NCI-H526 (cell line): Measurements from ENCODE around the gene ERVFRD-1.
"Not testable (repeated sequence)": the region's sequence is repeated elsewhere in the genome, so short reads cannot be mapped to it uniquely, and the experiment has no call there.

Experiments
- DNase-seq, 2 experiments: peaks; one replicate each; lab custom pipeline; 2025; lab: John Stamatoyannopoulos, UW

The ERVFRD-1 gene

DNA sequence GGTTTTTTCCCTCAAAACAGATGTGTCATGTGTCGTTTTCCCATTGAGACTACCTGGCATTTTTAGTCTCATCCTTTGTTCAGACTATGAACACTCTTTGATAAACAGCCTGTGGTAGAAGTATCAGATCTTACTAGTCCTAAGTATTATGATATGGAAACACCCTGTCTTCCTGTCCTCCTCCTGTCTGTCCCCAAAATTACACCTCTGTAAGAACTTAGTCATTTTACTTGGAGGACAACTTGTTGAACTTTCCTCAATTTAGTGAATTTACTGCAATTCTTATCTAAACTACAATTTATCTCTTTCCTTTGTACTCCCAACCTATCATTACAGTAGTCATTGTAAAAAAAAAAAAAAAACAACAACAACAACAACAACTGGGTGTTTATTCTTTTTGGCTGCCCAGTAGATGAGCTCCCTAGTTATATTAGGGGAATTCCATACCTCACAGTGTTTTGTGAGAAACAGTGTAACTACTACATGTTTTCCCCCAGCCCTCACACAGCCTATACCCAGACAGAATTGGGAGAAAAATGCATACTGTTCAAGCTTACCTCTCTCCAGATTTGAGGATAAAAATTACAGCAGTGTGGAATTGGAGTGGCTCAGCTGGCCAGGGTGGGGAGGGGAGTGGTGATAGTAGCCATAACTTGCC, 18.5 kb upstream of the ERVFRD-1 start:
- no peak for DNase-seq

DNA sequence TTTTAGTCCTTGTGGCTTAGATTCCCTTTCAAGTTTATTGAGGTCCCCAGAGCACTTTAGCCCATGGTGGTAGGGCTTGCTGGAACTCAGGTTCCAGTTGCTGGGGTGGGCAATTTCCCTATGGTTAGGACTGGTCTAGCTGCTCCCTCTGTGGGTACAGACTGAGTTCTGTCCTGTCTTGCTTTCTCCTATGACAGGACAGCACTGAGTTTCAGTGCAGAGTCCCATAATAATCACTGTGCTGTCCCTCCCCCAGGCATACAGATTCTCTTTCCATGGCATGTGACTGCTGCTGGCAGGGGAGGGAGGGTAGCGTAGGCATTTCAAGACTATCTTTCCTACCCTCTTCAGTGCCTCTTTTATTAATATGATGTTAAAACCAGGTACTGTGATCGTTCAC, 17.1 kb upstream of the ERVFRD-1 start:
- no peak for DNase-seq

DNA sequence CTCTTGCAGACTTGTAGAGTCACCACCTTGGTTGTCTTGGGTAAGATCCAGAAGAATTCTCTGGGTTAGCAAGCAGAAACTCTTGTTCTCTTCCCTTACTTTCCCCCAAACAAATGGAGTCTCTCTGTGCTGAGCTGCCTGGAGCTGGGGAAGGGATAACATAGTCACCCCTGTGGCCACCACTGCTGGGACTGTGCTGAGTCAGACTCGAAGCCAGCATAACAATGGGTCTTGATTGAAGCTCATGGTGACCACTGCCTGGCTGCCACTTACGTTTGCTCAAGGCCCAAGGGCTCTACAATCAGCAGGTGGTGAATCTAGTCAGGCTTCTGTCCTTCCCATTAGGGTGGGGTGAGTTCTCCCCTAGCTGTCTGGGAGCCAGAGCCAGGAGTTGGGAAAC, 15.4 kb upstream of the ERVFRD-1 start:
- DNase-seq, result no peak

DNA sequence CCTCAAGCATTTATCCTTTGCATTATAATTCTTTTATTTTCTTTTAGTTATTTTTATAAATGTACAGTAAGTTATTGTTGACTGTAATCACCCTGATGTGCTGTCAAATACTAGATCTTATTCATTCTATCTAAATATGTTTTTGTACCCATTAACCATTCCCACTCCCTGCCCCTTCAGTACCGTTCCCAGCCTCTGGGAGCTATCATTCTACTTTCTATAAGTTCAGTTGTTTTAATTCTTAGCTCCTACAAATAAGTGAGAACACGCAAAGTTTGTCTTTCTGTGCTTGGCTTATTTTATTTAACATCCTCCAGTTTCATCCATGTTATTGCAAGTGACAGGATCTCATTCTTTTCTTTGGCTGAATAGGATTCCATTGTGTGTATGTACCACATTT, 12.5 kb upstream of the ERVFRD-1 start:
- DNase-seq, result no peak

DNA sequence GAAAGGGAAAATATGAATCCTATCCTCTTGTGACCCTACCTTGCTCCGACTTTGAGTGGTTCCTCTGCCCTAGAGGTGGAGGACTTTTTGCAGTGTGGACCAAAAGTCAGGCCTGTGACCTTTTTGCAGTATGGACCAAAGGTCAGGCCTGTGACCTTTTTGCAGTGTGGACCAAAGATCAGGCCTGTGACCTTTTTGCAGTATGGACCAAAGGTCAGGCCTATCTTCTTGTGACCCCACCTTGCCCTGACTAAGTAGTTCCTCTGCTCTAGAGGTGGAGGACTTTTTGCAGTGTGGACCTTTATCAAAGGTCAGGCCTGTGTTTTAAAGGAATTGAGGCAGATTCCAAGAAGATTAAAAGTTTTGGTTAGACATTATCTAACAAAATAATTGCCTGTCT, 10.9 kb upstream of the ERVFRD-1 start:
- no peak for DNase-seq

DNA sequence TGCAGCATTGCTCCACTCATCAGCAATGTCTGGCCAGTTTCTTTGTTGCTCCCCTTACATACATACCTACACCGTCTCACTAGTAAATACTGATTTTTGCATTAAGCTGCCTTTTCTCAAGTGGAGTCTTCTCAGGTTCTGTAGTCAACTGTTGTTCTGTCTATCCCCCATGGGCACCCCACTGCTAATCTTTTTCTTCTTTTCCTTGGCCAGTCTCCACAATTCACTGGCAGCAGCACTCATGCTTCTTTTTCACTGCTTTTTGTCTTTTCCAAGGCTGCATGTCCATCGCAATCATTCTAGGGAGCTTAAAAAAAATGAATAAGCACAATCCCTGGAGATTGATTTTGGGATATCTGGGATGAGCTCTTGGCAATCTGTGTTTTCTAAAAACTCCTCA, 10.3 kb upstream of the ERVFRD-1 start:
- no peak for DNase-seq

DNA sequence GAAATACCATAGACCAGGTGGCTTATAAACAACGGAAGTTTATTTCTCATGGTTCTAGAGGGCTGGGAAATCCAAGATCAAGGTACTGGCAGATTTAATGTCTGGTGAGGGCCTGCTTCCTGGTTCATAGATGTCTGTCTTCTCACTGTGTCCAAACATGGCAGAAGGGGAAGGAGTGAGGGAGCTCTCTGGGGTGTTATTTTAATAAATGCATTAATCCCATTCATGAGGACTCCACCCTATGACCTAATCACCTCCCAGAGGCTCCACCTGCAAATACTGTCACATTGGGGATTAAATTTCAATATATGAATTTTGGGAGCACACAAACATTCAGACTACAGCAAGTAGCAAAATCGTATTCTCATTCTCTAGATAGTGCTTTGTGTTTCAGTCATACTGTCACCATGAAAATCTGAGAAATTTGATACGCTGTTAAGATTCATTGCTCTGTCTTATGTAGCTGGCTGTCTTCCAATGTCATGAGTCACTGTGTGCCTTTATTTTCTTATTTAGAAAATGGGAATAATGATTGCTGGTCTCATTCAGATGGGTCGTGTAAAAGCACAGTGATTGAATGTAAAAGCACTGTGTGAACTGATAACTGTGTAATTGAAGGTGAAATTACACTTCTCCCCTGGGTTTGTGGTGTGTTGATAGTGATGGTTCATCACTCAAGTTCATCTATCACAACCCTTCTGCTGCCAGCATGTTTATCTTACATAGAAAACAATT, 8.9 kb upstream of the ERVFRD-1 start:
- DNase-seq, result no peak

DNA sequence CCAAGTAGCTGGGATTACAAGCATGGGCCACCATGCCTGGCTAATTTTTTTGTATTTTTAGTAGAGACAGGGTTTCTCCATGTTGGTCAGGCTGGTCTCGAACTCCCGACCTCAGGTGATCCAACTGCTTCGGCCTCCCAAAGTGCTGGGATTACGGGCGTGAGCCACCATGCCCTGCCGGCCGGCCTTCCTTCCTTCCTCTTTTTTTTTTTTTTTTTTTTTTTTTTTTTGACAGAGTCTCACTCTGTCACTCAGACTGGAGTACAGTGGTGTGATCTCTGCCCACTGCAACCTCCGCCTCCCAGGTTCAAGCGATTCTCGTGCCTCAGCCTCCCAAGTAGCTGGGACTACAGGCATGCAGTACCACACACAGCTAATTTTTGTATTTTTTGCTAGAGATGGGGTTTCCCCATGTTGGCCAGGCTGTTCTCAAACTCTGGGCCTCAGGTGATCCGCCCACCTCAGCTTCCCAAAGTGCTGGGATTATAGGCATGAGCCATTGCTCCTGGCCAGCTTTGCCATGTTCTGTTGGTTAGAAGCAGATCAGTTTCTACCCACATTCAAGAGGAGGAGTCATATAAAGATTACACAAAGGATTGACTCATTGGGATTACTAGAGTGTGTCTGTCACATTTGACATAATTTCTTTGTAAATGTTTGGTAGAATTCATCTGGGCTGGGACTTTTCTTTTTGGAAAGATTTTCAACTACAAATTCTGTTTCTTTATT, 4.4 kb upstream of the ERVFRD-1 start:
- not testable (repeated sequence) for DNase-seq

DNA sequence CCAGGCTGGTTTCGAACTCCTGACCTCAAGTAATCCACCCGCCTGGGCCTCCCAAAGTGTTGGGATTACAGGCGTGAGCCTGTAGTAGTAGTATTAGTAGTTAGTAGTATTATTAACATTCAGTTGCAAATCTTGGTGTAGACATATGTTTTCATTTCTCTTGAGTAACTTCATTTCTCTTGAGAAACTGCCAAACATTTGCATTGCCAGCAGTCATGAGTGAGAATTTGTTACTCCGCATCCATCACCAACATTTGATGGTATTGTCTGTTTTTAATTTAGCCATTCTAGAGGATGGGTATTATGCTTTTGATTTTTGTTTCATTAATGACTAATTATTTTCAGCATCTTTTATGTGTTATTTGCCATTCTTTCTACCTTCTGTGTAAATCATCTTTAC, 1.5 kb upstream of the ERVFRD-1 start:
- DNase-seq, result no peak

DNA sequence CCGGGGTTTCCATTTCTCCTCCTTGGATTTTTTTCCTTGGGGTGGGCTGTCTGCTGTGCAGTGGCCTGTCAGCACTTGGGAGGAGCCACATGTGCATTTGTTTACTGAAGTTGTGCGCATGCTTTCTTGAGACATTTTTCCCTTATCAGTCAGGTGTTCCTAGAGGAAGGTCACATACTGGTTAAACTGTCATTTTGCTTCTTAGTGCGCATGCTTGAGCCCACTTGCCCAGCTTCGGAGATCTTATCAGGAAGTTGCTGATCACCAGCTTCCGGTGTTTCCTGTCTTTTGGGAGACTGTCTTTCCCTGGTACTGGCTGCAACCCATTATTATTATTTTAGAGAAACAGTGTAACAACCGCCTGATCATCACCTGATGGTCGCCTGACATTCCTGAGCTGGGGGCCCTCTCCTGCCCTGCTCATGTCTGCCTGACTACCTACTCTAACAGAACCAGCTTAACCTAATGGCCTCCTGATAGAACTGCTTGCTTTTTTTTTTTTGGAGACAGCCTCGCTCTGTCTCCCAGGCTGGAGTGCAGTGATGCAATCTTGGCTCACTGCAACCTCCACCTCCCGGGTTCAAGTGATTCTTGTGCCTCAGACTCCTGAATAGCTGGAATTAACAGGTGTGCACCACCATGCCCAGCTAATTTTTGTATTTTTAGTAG, 378 bp upstream of the ERVFRD-1 start:
- no peak for DNase-seq

DNA sequence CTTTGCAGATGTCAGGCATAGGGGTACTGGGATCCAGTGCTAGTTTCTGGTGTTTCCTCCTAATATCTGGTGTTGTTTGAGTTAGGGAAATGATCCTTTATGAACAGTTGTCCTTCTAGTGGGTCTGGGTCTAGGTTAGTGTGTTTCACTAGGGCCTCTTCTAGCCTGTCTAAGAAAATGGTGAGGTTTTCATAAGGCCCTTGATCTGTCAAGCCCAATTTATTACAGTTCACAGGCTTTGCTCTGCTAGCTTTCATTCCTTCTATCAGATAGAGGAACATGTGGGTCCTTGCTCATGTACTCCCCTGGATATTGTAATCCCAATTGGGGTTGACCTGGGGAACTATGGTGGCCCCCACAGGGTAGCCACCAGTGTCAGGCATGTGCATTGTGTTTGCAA, 2.8 kb downstream of the ERVFRD-1 start:
- DNase-seq, result no peak

DNA sequence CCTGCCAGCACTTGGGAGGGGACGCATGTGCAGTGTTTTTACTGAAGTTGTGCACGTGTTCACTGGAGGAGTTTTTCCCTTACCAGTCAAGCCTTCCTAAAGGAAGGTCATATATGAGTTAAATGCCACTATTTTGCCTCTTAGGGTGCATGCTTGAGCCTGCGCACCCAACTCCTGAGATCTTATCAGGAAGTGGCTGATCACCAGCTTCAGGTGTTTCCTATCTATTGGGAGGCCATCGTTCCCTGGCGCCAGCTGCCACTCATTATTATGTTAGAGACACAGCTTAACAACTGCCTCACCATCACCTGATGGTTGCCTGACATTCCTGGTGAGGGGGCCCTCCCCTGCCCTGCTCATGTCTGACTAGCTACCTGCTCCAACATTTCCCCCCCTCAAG, 8.5 kb downstream of the ERVFRD-1 start:
- no peak for DNase-seq

DNA sequence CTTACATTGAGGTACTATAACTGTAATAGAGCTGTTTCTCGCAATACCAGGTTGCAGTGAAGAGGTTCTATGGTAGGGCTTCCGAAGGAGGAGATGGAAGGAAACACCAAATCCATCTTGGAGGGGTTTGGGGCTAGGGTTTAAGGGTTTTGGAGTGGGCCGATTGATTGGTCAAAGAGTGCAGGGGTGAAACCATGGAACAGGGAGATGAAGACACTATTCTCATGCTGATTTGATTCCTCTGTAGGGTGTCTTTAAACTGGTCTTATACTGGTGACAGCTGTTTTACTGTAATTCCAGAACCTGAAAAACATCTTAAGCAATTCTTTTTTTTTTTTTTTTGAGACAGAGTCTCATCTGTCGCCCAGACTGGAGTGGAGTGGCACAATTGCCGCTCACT, 10.1 kb downstream of the ERVFRD-1 start:
- no peak for DNase-seq

DNA sequence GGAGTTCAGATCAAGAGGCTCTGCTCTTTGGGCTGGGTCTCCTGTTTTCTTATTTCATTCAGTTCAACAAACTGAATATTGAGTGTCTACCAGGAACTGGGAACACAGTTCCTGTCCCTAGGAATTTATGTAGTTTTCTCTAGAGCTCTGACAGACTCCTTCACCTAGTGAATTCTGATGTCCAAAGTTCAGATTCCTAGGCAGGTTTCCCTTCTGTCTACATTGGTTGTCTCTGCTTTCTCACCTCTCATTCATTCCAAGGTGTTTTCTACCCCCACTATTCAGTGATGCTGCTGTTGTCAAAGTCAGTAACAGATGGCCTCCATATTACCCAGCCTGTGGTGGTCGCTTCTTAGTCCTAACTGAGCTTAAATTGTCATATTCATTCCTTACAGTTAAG, 13.5 kb downstream of the ERVFRD-1 start:
- DNase-seq, result no peak

DNA sequence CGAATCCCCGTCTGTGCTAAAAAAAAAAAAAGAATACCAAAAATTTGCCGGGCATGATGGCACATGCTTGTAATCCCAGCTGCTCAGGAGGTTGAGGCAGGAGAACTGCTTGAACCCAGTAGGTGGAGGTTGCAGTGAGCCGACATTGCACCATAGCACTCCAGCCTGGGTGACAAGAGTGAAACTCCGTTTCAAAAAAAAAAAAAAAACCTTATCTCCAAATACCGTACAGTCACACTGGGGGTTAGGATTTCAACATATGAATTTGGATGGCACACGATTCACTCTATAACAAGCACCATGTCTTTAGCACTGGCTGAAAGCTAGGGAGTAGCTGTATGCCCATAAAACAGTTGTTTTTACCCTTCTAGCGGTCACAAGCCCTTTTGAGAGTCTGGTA, 14.0 kb downstream of the ERVFRD-1 start:
- no peak for DNase-seq

DNA sequence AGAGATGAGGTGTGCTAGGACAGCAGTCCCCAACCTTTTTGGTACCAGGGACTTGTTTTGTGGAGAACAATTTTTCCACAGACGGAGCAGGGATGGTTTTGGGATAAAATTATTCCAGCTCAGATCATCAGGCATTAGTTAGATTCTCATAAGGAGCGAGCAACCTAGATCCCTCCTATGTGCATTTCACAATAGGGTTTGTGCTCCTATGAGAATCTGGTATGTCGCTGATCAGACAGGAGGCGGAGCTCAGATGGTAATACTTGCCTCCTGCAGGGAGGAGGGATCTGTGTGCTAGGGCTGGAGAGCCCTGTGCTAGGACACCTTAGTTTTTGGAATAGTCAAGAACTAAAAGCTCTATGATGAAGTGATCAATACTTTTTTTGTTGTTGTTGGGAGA, 15.4 kb downstream of the ERVFRD-1 start:
- peak; percentile 53 to 71 for DNase-seq

DNA sequence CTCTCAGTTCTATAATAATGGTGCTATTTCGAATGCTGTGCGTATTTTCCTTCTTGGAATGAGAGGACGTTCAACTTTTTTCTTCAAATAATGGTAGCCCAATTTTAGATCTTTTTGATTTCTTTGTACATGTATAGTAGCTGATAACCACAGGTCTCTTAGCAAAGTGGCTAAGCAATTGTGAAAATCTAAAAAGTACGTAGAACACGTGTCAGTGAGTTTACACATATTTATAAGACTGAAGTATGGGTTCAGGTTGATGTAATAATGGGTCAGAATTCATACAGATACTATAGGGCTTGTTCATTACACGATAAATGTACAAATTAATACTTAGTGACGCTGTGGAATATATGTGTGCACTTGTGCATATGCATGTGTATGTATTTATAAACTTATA, 16.6 kb downstream of the ERVFRD-1 start:
- DNase-seq, result no peak

DNA sequence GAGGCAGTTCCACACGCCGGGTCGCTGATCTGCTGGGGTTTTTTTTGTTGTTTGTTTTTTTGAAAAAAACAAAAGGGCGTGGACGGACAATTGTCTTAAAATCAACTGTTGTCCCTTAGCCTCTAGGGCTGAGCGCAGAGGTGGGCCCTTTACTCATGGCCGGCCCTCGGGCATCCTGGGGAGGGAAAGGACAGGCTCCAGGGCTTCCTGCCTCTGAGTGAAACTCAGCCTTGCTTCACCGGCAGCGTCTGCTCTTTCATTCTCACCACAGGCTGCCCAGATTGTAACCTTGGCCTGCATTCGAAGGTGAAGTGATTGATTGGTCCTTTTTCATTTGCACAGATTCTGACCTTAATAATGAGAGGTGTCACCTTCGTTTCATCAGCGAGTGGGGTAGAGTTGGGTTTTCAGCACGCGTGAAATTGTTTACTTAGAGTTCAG, 17.1 kb downstream of the ERVFRD-1 start:
- DNase-seq, result peak; percentile 19 to 51

DNA sequence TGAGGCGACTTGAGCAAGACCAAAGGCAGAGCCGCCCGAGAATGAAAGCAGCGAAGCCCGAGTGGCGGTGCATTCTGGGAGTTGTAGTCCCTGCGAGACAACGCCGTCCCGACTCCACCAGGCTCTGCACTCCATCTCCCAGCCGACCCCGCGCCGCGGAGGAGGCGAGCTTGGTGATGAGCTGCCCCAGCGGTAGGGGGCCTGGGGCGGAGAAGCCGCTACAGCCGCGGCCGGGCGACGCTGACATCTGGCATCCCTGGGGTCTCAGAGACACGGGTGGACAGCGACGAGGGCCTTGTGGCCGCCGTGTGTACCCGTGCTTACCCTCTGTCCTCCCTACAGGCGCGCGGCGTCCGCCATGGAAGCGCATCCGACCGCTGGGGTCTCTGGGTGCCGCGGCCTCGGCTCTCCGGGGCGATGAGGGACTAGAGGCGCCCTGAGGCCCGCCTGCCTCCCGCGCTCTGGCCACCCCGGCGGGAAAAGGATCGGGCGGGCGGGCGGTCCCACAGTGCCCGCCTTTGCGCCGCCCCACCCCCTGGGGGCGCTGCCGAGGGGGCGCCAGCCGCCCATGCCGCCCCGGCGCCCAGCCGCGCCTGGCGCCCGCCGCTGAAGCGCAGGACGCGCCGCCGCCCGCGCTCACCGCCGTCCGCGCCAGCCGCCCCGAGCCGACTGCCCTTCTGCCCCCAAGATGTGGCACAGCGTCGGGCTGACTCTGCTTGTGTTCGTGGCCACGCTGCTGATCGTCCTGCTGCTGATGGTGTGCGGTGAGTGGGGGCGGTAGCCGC, 17.7 kb downstream of the ERVFRD-1 start, which contains the start of gene SMIM13:
SMIM13 (plus strand) TSS at position 209 of the 785 bp plus-strand sequence; CDS start at position 689, 480 bp downstream.
- DNase-seq, result peak; percentile 95 to 98

DNA sequence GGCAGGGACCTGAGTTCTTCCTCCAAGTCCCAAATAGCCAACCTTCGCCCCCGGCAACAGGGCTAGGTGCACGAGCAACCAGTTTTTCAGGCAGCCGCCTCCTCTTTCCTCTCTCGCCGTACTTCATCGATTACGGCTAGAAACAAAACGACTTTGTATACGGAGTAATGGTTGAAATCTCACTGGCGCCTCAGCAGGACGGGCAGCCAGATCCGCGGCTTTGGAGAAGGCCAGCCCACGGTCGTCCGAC, 18.2 kb downstream of the ERVFRD-1 start:
- DNase-seq, result no peak

DNA sequence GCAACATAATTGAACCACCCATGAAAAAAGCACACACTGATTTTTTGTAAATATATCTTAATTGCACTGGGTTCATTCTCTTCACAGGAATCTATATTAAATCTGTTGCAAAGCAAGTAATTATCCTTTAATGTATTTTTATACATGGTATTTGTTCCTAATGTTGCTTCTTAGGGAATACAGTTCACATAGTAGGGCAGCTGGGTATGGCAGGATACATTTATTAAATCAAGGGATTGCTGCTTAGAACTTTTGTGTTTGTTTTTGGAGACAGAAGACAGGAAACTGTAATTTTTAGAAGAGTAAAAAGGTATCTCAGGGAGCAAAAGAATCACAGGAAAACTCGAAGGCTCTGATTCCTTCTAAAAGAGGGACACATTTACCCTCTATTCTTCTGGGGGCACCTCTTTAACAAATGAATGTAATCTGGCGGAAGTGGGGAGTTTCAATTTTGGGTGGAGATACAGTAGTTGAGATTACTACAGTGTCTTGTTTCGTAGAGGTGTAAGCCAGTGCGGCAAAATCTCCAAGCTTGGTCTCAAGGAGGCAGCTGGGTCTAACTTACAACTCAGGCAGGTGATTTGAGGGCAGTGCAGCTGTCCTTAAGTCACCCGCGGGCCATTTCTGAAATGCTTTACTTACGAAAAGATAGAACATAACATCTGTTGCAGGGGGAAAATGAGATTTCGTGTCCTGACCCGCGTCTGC, 18.7 kb downstream of the ERVFRD-1 start:
- DNase-seq, result no peak
